PC-3 (cell line): ENCODE results near the gene GPR132. TPM values are rescaled to one million over a fixed set of nuclear protein-coding genes. Genes with fewer than 3 reads are reported as not detected.

Experiments used
- ATAC-seq: fragments of 200-7000 bp; cut with Tn5 transposase; 2 replicates; pipeline ENCODE4 v1.9.1; 2020; ENCODE audit warnings: mild to moderate bottlenecking, moderate library complexity
- BruUV-seq: library from RNA; stranded (reverse); fragments of 400-500 nt; replicated peaks from 2 replicates; lab custom pipeline; 2021; lab: Mats Ljungman, UMichigan
- CTCF ChIA-PET: fragments of 300-600 bp; sonication (Branson Sonifier 250); formaldehyde crosslinking; loops from one replicate; lab custom pipeline; 2022; ENCODE audit warnings: antibody characterized with exemption; lab: Charles Lee
- POLR2A ChIA-PET: fragments of 300-600 bp; sonication (Branson Sonifier 250); formaldehyde crosslinking; loops from one replicate; lab custom pipeline; 2022; ENCODE audit warnings: antibody characterized with exemption; ENCODE audit not compliant: unreplicated experiment; lab: Charles Lee
- DNase-seq: peaks from one replicate; pipeline ENCODE4 v3.0.0-alpha.2; 2015
- H2AFZ ChIP-seq: fragments of 300-600 bp; sonication (generic); 2 replicates; pipeline ENCODE4 v1.6.0; 2016; ENCODE audit warnings: antibody characterized with exemption, low read length
- H3F3A ChIP-seq: fragments of 300-600 bp; sonication (generic); one replicate; pipeline ENCODE4 v1.6.0; 2017; ENCODE audit warnings: antibody characterized with exemption, low read length, control low read depth, mild to moderate bottlenecking; ENCODE audit not compliant: unreplicated experiment
- H3K27ac ChIP-seq: fragments of 300-600 bp; sonication (generic); 2 replicates; pipeline ENCODE4 v1.5.1; 2016; ENCODE audit warnings: mild to moderate bottlenecking, low read length
- H3K27me3 ChIP-seq: fragments of 300-600 bp; sonication (generic); 2 replicates; pipeline ENCODE4 v1.6.1; 2016; ENCODE audit warnings: low read length, mixed read lengths
- H3K36me3 ChIP-seq: fragments of 300-600 bp; sonication (generic); 2 replicates; pipeline ENCODE4 v1.6.1; 2016; ENCODE audit warnings: low read depth, mixed run types, low read length, mixed read lengths
- H3K4me1 ChIP-seq: fragments of 300-600 bp; sonication (generic); 2 replicates; pipeline ENCODE4 v1.5.1; 2016; ENCODE audit warnings: low read length; ENCODE audit not compliant: insufficient read depth
- H3K4me2 ChIP-seq: fragments of 300-600 bp; sonication (generic); 2 replicates; pipeline ENCODE4 v1.6.0; 2016; ENCODE audit warnings: low read length
- H3K4me3 ChIP-seq: fragments of 300-600 bp; sonication (generic); 2 replicates; pipeline ENCODE4 v1.5.1; 2016; ENCODE audit warnings: mild to moderate bottlenecking, low read length, mixed read lengths
- H3K79me2 ChIP-seq: fragments of 300-600 bp; sonication (generic); 2 replicates; pipeline ENCODE4 v1.6.1; 2017; ENCODE audit warnings: low read length, mixed read lengths
- H3K9ac ChIP-seq: fragments of 300-600 bp; sonication (generic); 2 replicates; pipeline ENCODE4 v1.6.0; 2016; ENCODE audit warnings: mild to moderate bottlenecking, low read length
- H3K9me2 ChIP-seq: fragments of 300-600 bp; sonication (generic); replicated peaks from 2 replicates; pipeline ENCODE4 v1.6.1; 2016; ENCODE audit warnings: mixed run types, low read length, mixed read lengths
- H3K9me3 ChIP-seq: fragments of 300-600 bp; sonication (generic); 2 replicates; pipeline ENCODE4 v1.6.1; 2016; ENCODE audit warnings: low read length, mixed read lengths
- H4K20me1 ChIP-seq: fragments of 300-600 bp; sonication (generic); 2 replicates; pipeline ENCODE4 v1.6.1; 2016; ENCODE audit warnings: low read length, mixed read lengths
- CTCF ChIP-seq: fragments of 300-600 bp; sonication (generic); conservative IDR thresholded peaks from 2 replicates; pipeline ENCODE4 v1.5.1; 2017; ENCODE audit warnings: antibody characterized with exemption, low read depth, mild to moderate bottlenecking, low read length
- EZH2 ChIP-seq: fragments of 300-600 bp; sonication (generic); IDR thresholded peaks from one replicate; pipeline ENCODE4 v1.6.1; 2017; ENCODE audit warnings: antibody characterized with exemption, mild to moderate bottlenecking, low read length; ENCODE audit not compliant: unreplicated experiment
- EZH2phosphoT487 ChIP-seq: fragments of 300-600 bp; sonication (generic); IDR thresholded peaks from 2 replicates; pipeline ENCODE4 v1.6.1; 2018; ENCODE audit warnings: mild to moderate bottlenecking, antibody characterized with exemption, low read length, borderline replicate concordance
- intact Hi-C: fragments of 100-400 bp; cut with micrococcal nuclease; formaldehyde crosslinking; loops from 2 replicates; pipeline ENCODE4 v1.9.0; 2023
- total RNA-seq: library from RNA; depleted of rRNA; stranded (reverse); fragments of >200 nt; gene quantifications from 2 replicates; pipeline ENCODE4 v1.2.3, GENCODE V29; 2014

The GPR132 gene
- total RNA-seq, 1 experiment from 2014 or later: 0.04 TPM

GRCh38 chr14:105098316-105098715 is 33.1 kb upstream of the GPR132 start:
- ATAC-seq (no peak), DNase-seq (no peak)
- TF ChIP-seq EZH2 (no peak), EZH2phosphoT487 (no peak), CTCF (no peak)
- intact Hi-C loops: no loop called here
- Histone ChIP-seq H3K9me2 (no peaks in the 10 kb centered on the region), H2AFZ (no peak overlapping the region), H3F3A (no peaks in the 10 kb centered on the region), H3K4me3 (no peak overlapping the region), H3K79me2 (no peaks in the 10 kb centered on the region), H3K36me3 (no peaks in the 10 kb centered on the region), H4K20me1 (no peaks in the 10 kb centered on the region), H3K4me2 (no peak overlapping the region), H3K27ac (no peak overlapping the region), H3K9ac (no peak overlapping the region), H3K27me3 (no peaks in the 10 kb centered on the region), H3K4me1 (peaks cover 7% of the 10 kb centered on the region), H3K9me3 (no peaks in the 10 kb centered on the region)
- ChIA-PET POLR2A (no interaction called here), CTCF (interaction anchor here (0.6 kb wide), 1 partner anchor 38 kb away, joined by 4 read pairs; no protein-coding TSS in a partner anchor)
- BruUV-seq: no TSS peak

- no peak overlapping the region for H3K4me3 ChIP-seq
- H3F3A ChIP-seq: no peaks in the 10 kb centered on the region
- BruUV-seq: no TSS peak
- H3K9me2 ChIP-seq: no peaks in the 10 kb centered on the region
- no peak overlapping the region for H3K9ac ChIP-seq
- H3K27me3 ChIP-seq: no peaks in the 10 kb centered on the region
- H3K4me2 ChIP-seq: no peak overlapping the region
- no peaks in the 10 kb centered on the region for H3K9me3 ChIP-seq
- no peaks in the 10 kb centered on the region for H3K79me2 ChIP-seq
- POLR2A ChIA-PET: no interaction called here
- TF ChIP-seq EZH2 (no peak), CTCF (no peak), EZH2phosphoT487 (no peak)
- intact Hi-C loops: no loop called here
- ATAC-seq (no peak), DNase-seq (no peak)
- CTCF ChIA-PET: interaction anchor here (0.6 kb wide), 1 partner anchor 39 kb away, joined by 4 read pairs; no protein-coding TSS in a partner anchor
- H3K27ac ChIP-seq: no peak overlapping the region
- peaks cover 9% of the 10 kb centered on the region for H3K4me1 ChIP-seq
- H2AFZ ChIP-seq: no peak overlapping the region
- H4K20me1 ChIP-seq: no peaks in the 10 kb centered on the region
- no peaks in the 10 kb centered on the region for H3K36me3 ChIP-seq
These were observed 32.5 kb upstream of the GPR132 start for GRCh38 chr14:105097794-105098127.

GRCh38 chr14:105096206-105096875 is 31.1 kb upstream of the GPR132 start:
- ATAC-seq: no peak
- POLR2A ChIA-PET: no interaction called here
- intact Hi-C loops: no loop called here
- Histone ChIP-seq H3K9ac (no peak overlapping the region), H3K27me3 (no peaks in the 10 kb centered on the region), H3K4me3 (no peak overlapping the region), H3K79me2 (no peaks in the 10 kb centered on the region), H3K4me1 (peaks cover 23% of the 10 kb centered on the region), H3K9me3 (no peaks in the 10 kb centered on the region), H3F3A (no peaks in the 10 kb centered on the region), H3K27ac (no peak overlapping the region), H3K9me2 (no peaks in the 10 kb centered on the region), H3K36me3 (no peaks in the 10 kb centered on the region), H4K20me1 (no peaks in the 10 kb centered on the region), H3K4me2 (no peak overlapping the region), H2AFZ (no peak overlapping the region)
- TF ChIP-seq CTCF: no peak
- TF ChIP-seq EZH2phosphoT487: no peak
- TF ChIP-seq EZH2: no peak
- no TSS peak for BruUV-seq
- CTCF ChIA-PET: no interaction called here
- DNase-seq: no peak
